GM23338 (cell line): ENCODE results near the gene PISD. TPM values are rescaled to one million over a fixed set of nuclear protein-coding genes. Genes with fewer than 3 reads are reported as not detected.

Experiments used
- ATAC-seq: fragments of 200-7000 bp; cut with Tn5 transposase; 3 replicates; pipeline ENCODE4 v1.9.1; 2020
- DNase-seq: peaks from one replicate; pipeline ENCODE4 v3.0.0-alpha.2; 2015; ENCODE audit warnings: low spot score
- H2AFZ ChIP-seq: fragments of 200-600 bp; sonication (generic); 2 replicates; pipeline ENCODE4 v1.8.0; 2016; ENCODE audit warnings: antibody characterized with exemption, mild to moderate bottlenecking, moderate library complexity
- H3F3A ChIP-seq: fragments of 200-600 bp; sonication (generic); replicated peaks from 2 replicates; pipeline ENCODE4 v1.8.0; 2017; ENCODE audit warnings: antibody characterized with exemption, mixed run types, low read depth
- H3K27ac ChIP-seq: fragments of 200-600 bp; sonication (generic); 2 replicates; pipeline ENCODE4 v1.6.1; 2016; ENCODE audit warnings: low read depth
- H3K27me3 ChIP-seq: fragments of 200-600 bp; sonication (generic); 2 replicates; pipeline ENCODE4 v1.8.0; 2016; ENCODE audit warnings: mild to moderate bottlenecking, mixed run types, moderate library complexity; ENCODE audit not compliant: insufficient read depth
- H3K36me3 ChIP-seq: fragments of 200-600 bp; sonication (generic); 2 replicates; pipeline ENCODE4 v1.8.0; 2016; ENCODE audit warnings: mild to moderate bottlenecking; ENCODE audit not compliant: insufficient read depth
- H3K4me1 ChIP-seq: fragments of 200-600 bp; sonication (generic); 2 replicates; pipeline ENCODE4 v1.8.0; 2016; ENCODE audit warnings: mild to moderate bottlenecking, moderate library complexity; ENCODE audit not compliant: insufficient read depth
- H3K4me2 ChIP-seq: fragments of 200-600 bp; sonication (generic); 2 replicates; pipeline ENCODE4 v1.7.1; 2017; ENCODE audit warnings: mixed run types
- H3K4me3 ChIP-seq: fragments of 200-600 bp; sonication (generic); 2 replicates; pipeline ENCODE4 v1.6.1; 2016; ENCODE audit warnings: mixed run types
- H3K79me2 ChIP-seq: fragments of 200-600 bp; sonication (generic); replicated peaks from 2 replicates; pipeline ENCODE4 v1.8.0; 2017; ENCODE audit warnings: mild to moderate bottlenecking; ENCODE audit not compliant: insufficient read depth
- H3K9me2 ChIP-seq: fragments of 200-600 bp; sonication (generic); 2 replicates; pipeline ENCODE4 v1.8.0; 2017; ENCODE audit not compliant: insufficient read depth
- H4K20me1 ChIP-seq: fragments of 200-600 bp; sonication (generic); replicated peaks from 2 replicates; pipeline ENCODE4 v1.8.0; 2017; ENCODE audit warnings: mild to moderate bottlenecking; ENCODE audit not compliant: insufficient read depth
- H3K27ac Mint-ChIP-seq: 2 replicates; pipeline ENCODE4 v1.8.0; 2020; ENCODE audit warnings: inconsistent platforms, mild to moderate bottlenecking, moderate library complexity, mixed read lengths
- H3K27me3 Mint-ChIP-seq: 3 replicates; pipeline ENCODE4 v1.8.0; 2022; ENCODE audit warnings: low read depth, mild to moderate bottlenecking, moderate library complexity, mixed read lengths, inconsistent platforms; ENCODE audit not compliant: insufficient read depth, poor library complexity
- H3K36me3 Mint-ChIP-seq: 3 replicates; pipeline ENCODE4 v1.8.0; 2021; ENCODE audit warnings: low read depth, mild to moderate bottlenecking, inconsistent platforms, moderate library complexity, mixed read lengths
- H3K4me1 Mint-ChIP-seq: 3 replicates; pipeline ENCODE4 v1.8.0; 2020; ENCODE audit warnings: mild to moderate bottlenecking, inconsistent platforms, mixed read lengths
- H3K4me3 Mint-ChIP-seq: 3 replicates; pipeline ENCODE4 v1.8.0; 2021; ENCODE audit warnings: moderate library complexity, mild to moderate bottlenecking, inconsistent platforms, mixed read lengths
- H3K9me3 Mint-ChIP-seq: 3 replicates; pipeline ENCODE4 v1.8.0; 2020; ENCODE audit warnings: moderate library complexity, mild to moderate bottlenecking, inconsistent platforms, mixed read lengths
- ETS1 ChIP-seq: IDR thresholded peaks from 2 replicates; pipeline ENCODE4 v1.6.1; 2016; ENCODE audit warnings: antibody characterized with exemption
- EZH2 ChIP-seq: fragments of 200-600 bp; sonication (generic); IDR thresholded peaks from one replicate; pipeline ENCODE4 v1.8.0; 2017; ENCODE audit warnings: antibody characterized with exemption, mild to moderate bottlenecking, low read depth; ENCODE audit not compliant: unreplicated experiment
- EZH2phosphoT487 ChIP-seq: fragments of 200-600 bp; sonication (generic); IDR thresholded peaks from one replicate; pipeline ENCODE4 v1.8.1; 2018; ENCODE audit warnings: antibody characterized with exemption; ENCODE audit not compliant: unreplicated experiment
- JUNB ChIP-seq: IDR thresholded peaks from one replicate; pipeline ENCODE4 v1.6.1; 2016; ENCODE audit warnings: antibody characterized with exemption; ENCODE audit not compliant: unreplicated experiment
- REST ChIP-seq: IDR thresholded peaks from one replicate; pipeline ENCODE4 v1.6.1; 2018; ENCODE audit warnings: antibody characterized with exemption; ENCODE audit not compliant: unreplicated experiment
- ZNF331 ChIP-seq: fragments of 250-450 bp; sonication (Bioruptor Pico); IDR thresholded peaks from 2 replicates; pipeline ENCODE4 v1.5.0; 2020; ENCODE audit warnings: low read depth, mild to moderate bottlenecking, moderate library complexity
- ZNF462 ChIP-seq: fragments of 250-450 bp; sonication (Bioruptor Pico); IDR thresholded peaks from 2 replicates; pipeline ENCODE4 v1.5.0; 2020; ENCODE audit warnings: mild to moderate bottlenecking, moderate library complexity
- polyA plus RNA-seq: library from polyadenylated mRNA; unstranded; fragments of >200 nt; fragmentation: Nextera tagmentation; extraction: Ambion mirVana; gene quantifications from 2 replicates; pipeline ENCODE4 v1.2.1, GENCODE V29; 2016
- total RNA-seq: library from RNA; depleted of rRNA; stranded (reverse); fragments of >200 nt; shearing (Covaris generic); gene quantifications from 2 replicates; pipeline ENCODE4 v1.2.3, GENCODE V29; 2014

Gene PISD
- total and polyA plus RNA-seq, 2 experiments from 2014 or later = 43.1 to 54.5 TPM

GRCh38 chr22:31659246-31659645, 2.8 kb downstream of the PISD start (continued):
- TF ChIP-seq REST = no peak
- TF ChIP-seq EZH2phosphoT487 = no peak
- TF ChIP-seq ZNF331 = no peak

GRCh38 chr22:31654408-31654807, 7.6 kb downstream of the PISD start:
- no peak overlapping the region for H3K27ac ChIP-seq
- H3K79me2 ChIP-seq = peaks cover 99% of the 10 kb centered on the region
- no peak overlapping the region for H3K4me3 Mint-ChIP-seq
- H3K36me3 ChIP-seq = no peaks in the 10 kb centered on the region
- no peak for DNase-seq
- peaks cover 7% of the 10 kb centered on the region; the same call in 2 of the 3 replicates for H3K4me1 Mint-ChIP-seq
- H2AFZ ChIP-seq = no peak overlapping the region
- H3K9me2 ChIP-seq = no peaks in the 10 kb centered on the region
- no peaks in the 10 kb centered on the region for H3K9me3 Mint-ChIP-seq
- H4K20me1 ChIP-seq = peaks cover 23% of the 10 kb centered on the region
- no peaks in the 10 kb centered on the region for H3K27me3 ChIP-seq
- H3K27me3 Mint-ChIP-seq = peaks cover under 1% of the 10 kb centered on the region
- H3F3A ChIP-seq = 0 out of 2 replicates have a peak, but pooled peaks cover 5% of the 10 kb centered on the region
- H3K27ac Mint-ChIP-seq = no peak overlapping the region
- H3K4me3 ChIP-seq = no peak overlapping the region
- no peak for ATAC-seq
- H3K36me3 Mint-ChIP-seq = peaks cover 6% of the 10 kb centered on the region
- no peak overlapping the region for H3K4me2 ChIP-seq
- 0 out of 2 replicates have a peak, but pooled peaks cover 9% of the 10 kb centered on the region for H3K4me1 ChIP-seq
- TF ChIP-seq JUNB = no peak
- TF ChIP-seq ETS1 = no peak
- TF ChIP-seq EZH2phosphoT487 = no peak
- no peak for TF ChIP-seq ZNF462 (CRISPR knock-in tag)
- TF ChIP-seq ZNF331 = no peak
- no peak for TF ChIP-seq EZH2
- no peak for TF ChIP-seq REST
